GM12801 (cell line): Measurements from ENCODE around the gene FGF6.

Source experiments
- TF ChIP-seq, protein P1 (sequence below): IDR thresholded peaks from one replicate; pipeline ENCODE4 v1.5.1; 2011; ENCODE audit warnings: control low read depth; ENCODE audit not compliant: insufficient read length; ENCODE audit errors: extremely low read depth

The FGF6 gene

GRCh38 chr12:4444031-4444430, 1.6 kb downstream of the FGF6 start:
- TF ChIP-seq, protein P1, sequence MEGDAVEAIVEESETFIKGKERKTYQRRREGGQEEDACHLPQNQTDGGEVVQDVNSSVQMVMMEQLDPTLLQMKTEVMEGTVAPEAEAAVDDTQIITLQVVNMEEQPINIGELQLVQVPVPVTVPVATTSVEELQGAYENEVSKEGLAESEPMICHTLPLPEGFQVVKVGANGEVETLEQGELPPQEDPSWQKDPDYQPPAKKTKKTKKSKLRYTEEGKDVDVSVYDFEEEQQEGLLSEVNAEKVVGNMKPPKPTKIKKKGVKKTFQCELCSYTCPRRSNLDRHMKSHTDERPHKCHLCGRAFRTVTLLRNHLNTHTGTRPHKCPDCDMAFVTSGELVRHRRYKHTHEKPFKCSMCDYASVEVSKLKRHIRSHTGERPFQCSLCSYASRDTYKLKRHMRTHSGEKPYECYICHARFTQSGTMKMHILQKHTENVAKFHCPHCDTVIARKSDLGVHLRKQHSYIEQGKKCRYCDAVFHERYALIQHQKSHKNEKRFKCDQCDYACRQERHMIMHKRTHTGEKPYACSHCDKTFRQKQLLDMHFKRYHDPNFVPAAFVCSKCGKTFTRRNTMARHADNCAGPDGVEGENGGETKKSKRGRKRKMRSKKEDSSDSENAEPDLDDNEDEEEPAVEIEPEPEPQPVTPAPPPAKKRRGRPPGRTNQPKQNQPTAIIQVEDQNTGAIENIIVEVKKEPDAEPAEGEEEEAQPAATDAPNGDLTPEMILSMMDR: no peak

DNA sequence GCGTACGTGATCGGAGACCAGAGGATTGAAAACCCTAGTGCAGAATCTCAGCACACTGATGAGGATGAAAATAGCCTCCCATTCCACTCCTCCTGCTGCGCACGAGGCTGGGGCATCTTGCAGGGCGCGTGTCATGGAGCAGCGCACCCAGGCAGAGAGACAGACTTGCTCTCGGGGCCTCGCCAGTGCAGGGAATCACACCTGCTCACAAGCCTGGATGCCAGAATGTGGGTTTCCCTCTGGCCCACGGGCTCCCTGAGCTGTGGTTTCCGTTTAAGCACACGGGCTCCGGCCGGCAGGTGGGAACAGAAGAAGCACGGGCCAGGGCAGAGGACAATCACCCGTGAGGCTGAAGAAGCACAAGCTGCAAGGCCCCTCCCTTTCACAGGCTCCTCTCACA, 2.0 kb downstream of the FGF6 start:
- TF ChIP-seq, protein P1: no peak

DNA sequence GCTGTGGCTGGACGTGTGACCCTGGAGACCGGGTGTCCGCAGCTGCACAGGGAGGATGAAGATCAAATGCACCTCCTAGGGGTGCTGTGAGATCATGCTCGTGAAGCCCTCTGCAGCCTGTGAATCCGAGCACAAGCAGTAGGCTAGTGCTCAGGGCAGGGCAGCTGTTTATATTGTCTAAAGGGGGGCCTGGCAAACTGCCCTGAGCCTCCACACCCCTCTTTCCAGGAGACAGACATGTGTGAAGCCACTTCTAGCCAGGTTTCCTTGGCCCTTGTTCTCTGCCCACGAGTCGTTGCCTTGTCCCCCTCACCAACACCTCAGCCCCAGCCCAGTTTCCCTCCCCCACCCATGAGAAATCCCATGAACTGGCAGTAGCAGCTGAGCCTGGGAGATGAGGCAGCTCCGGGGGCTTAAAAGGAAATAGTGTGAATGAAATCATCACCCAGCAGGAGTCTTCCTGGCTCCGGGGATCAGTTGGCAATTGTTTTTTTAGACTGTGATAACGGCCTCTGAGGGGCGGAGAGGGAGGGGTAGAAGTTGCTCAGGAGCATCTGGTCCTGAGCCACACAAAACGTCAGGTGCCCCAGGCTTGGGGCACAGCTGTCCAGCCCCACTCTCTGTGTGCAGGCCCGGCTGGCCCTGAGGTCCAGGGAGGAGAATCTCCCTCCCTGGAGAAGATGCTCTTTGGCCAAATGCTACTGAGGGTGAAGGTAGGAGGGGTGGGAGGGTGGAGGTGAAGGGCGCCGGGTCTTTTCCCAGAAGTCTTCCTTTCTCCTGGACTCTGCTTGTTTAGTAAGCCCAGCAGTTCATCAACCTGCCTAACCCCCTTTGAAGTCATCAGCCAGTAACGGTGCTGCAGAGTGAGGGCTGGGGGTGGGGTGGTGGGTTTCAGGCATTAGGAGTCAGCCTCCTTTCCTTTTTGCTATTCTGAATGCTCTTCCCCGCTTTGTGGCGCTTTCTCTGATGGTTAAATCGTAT, 4.0 kb downstream of the FGF6 start:
- TF ChIP-seq, protein P1: no peak

DNA sequence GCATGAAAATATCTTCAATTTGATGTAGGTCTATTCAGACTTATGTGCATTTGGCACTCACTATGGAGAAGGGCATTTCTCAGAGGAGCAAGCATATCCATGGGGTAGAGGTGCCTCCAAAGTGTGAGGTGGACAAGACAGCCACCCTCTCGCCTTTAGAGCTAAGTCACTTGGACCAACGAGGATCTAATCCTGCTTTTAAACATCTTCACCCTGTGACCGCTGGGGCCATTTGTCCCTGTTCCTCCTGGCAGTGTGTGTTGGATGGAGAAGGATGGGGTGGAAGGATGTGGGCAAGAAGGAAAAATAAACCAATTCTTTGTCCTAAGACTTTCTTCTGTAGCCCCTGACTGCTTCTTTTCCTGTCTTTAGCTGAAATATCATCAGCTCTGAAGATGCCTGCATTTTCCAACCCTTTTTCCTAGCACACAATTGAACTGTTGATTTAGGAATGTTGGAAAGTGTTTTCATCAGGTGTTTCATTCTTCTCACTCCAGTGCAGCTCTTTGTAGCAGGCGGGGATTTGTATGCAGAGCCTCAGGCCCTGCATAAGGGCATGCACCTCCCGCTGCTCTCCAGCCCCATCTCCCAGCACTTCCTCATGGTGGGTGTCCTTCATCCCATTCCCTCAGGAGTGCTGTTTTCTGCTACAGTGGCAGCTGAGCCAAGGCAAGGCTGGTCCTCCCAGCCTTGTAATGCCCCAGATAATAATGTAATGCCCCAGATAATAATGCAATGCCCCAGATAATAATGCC, 5.3 kb downstream of the FGF6 start:
- TF ChIP-seq, protein P1: no peak

DNA sequence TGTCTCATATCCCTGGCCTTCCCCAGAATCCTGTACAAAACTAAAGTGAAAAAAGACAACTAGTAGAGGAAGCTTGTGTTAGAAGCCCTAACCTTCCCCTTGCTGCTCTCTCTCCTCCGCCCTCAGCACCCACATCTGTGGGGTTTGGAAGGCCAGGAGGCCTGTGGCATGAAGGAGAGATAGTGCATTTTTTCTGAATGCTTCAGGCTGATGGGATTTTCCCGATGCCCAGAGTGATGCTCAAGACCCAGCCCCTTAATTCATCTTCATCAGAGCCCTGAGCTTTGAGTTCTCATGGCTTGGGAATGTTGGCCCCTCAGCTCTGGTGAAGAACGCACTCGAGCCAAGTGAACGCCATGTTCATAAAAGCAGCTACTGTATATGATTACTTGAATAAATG, 5.9 kb downstream of the FGF6 start:
- TF ChIP-seq, protein P1: no peak

DNA sequence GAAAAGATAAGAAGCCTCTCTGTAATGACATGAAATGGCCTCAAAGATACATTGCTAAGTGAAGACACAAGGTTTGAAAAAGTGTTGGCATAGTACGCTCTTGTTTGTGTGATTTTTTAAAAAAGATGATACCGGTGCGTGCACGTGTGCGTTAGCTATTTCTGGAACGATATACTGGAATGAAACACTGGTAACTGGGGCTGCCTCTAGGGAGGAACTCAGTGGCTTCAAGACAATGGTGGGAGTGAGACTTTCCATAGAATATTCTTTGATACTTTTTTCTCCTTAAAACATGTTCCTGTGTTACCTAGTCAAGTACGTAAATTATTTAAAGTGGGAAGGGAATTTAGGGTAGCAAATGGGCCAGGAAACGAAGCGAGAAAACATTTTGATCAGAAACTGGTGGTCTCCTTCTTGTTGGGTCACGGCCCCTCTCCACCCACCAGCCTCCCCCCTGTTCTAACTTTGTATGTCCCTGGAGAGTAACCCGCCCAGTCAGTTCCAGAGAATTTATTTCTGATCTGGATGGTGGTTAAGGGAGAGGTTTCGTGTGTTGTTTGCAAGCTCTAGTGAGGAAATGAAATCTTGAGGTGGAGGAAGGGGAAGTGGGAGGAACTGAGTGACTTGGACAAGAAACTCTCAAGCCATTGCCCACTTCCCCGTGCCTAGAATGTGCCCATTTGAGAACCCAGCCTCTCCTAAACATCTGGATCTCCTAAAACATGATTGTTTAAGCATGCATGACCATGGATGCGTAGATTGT, 6.6 kb downstream of the FGF6 start:
- TF ChIP-seq, protein P1: no peak

DNA sequence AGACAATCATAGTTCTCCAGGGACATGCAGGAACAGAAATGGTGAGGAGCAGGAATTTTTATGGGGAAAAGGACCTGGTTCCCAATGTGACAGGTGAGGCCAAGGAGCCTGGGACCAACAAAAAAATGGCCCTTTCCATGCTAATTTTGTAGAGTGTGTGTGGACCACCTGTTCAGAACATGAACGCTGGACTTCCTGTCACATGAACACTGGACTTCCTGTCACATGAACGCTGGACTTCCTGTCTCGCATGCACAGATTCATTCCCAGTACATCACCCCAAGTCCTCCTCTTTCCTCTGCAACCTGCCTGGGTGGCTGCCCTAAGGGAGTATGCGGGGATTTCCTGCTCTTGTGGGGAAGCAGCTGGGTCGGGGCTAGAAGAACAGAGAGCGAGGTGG, 10.1 kb downstream of the FGF6 start:
- TF ChIP-seq, protein P1: no peak
